ENCODE data around the gene ADAM12.

GRCh38 chr10:126357169-126357568, 31.1 kb downstream of the ADAM12 start:
- TF ChIP-seq ZNF274 (CRISPR knock-in tag; IDR thresholded peaks at IDR 0.05) (no peak), POLR2A (IDR thresholded peaks at IDR 0.05; ENCODE audit: insufficient read depth in 1 of 2, low read depth in 2 of 2, low read length in 2 of 2) (no peak), E2F1 (CRISPR knock-in tag; IDR thresholded peaks at IDR 0.05) (no peak), MYC (CRISPR knock-in tag; IDR thresholded peaks at IDR 0.05; ENCODE audit: borderline replicate concordance) (no peak), MAX (IDR thresholded peaks at IDR 0.05) (no peak)
